ENCODE measurements around the gene TMEM51. TPM values are rescaled to one million over a fixed set of nuclear protein-coding genes. Genes with fewer than 3 reads are reported as not detected.

The TMEM51 gene
- total and polyA plus RNA-seq, 9 of the 15 experiments (the other 6 are each of a cell fraction or from before 2014, with no cell fraction given), result 0.06 to 1.4 (median 0.58) TPM

DNA sequence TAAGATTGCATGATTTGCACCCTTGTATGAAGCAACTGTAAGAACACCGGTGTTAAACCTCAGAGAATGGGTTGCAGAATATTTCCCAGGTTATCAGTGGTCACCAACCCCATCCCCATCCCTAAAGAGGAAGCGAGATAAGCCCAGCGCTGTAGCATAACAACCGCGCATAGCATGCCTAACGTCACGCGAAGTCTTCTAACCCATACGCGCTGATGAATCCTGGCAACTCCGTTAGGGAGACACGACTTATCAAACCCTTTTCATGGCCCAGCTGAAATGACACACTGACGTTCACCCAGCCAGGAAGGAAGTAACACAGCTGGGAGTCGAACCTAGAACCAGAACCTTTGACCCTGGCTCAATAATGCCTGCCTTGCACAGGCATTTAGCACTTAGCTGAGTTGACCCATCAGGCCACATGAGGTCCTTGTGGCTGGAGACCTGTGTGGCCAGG, 24.2 kb downstream of the TMEM51 start (continued):
- no peak for TF ChIP-seq ARID4B (CRISPR knock-in tag; IDR thresholded peaks at IDR 0.05)
- peak; percentile 59 for TF ChIP-seq CBFA2T2 (conservative IDR thresholded peaks at IDR 0.05)
- TF ChIP-seq MTA1 (IDR thresholded peaks at IDR 0.05; ENCODE audit: borderline replicate concordance), result no peak
- TF ChIP-seq SOX6 (IDR thresholded peaks at IDR 0.05), result peak; percentile 60; the same call in 1 of the 2 replicates
- no peak for TF ChIP-seq GABPB1 (CRISPR knock-in tag; IDR thresholded peaks at IDR 0.05)
- TF ChIP-seq MCM2 (IDR thresholded peaks at IDR 0.05; ENCODE audit: low read depth), result no peak
- TF ChIP-seq SUPT5H (IDR thresholded peaks at IDR 0.05), result no peak
- no peak for TF ChIP-seq THAP7 (CRISPR knock-in tag; IDR thresholded peaks at IDR 0.05)
- no peak for TF ChIP-seq ZBTB1 (CRISPR knock-in tag; IDR thresholded peaks at IDR 0.05; ENCODE audit: borderline replicate concordance, low read depth)
- no peak for TF ChIP-seq ZNF584 (CRISPR knock-in tag; IDR thresholded peaks at IDR 0.05; ENCODE audit: low read depth)
- no peak for TF ChIP-seq RBFOX2 (IDR thresholded peaks at IDR 0.05; ENCODE audit: low read depth, low read length)
- no peak for TF ChIP-seq FOXJ2 (tag; IDR thresholded peaks at IDR 0.05)
- TF ChIP-seq ZNF282 (CRISPR knock-in tag; IDR thresholded peaks at IDR 0.05), result no peak
- TF ChIP-seq NR1H2 (CRISPR knock-in tag; IDR thresholded peaks at IDR 0.05), result no peak
- no peak for TF ChIP-seq EP400 (IDR thresholded peaks at IDR 0.05)
- no peak for TF ChIP-seq ZNF695 (CRISPR knock-in tag; IDR thresholded peaks at IDR 0.05)
- TF ChIP-seq FOSL1 (tag; conservative IDR thresholded peaks at IDR 0.05), result 0 out of 2 replicates have a peak, but pooled peaks have one; percentile 25
- TF ChIP-seq SIN3A (IDR thresholded peaks at IDR 0.05; ENCODE audit: borderline replicate concordance in 2 of 2, control insufficient read depth in 1 of 2, low read depth in 2 of 2, low read length in 2 of 2), result no peak
- no peak for TF ChIP-seq RFX7 (CRISPR knock-in tag; IDR thresholded peaks at IDR 0.05)
- TF ChIP-seq ZNF175 (CRISPR knock-in tag; IDR thresholded peaks at IDR 0.05; ENCODE audit: low read depth), result peak; percentile 72; the same call in 1 of the 2 replicates
- no peak for TF ChIP-seq ZBTB8A (IDR thresholded peaks at IDR 0.05; ENCODE audit: partially characterized antibody)
- no peak for TF ChIP-seq RBM39 (optimal IDR thresholded peaks at IDR 0.05; ENCODE audit: low read depth, low read length)
- TF ChIP-seq TSC22D4 (tag; IDR thresholded peaks at IDR 0.05), result no peak
- TF ChIP-seq NR2C2 (CRISPR knock-in tag; IDR thresholded peaks at IDR 0.05), result 0 out of 2 replicates have a peak, but pooled peaks have one; percentile 17
- TF ChIP-seq NR2C2 (tag; IDR thresholded peaks at IDR 0.05), result peak; percentile 68
- no peak for TF ChIP-seq CCNT2 (IDR thresholded peaks at IDR 0.05; ENCODE audit: borderline replicate concordance, extremely low read depth, insufficient read length, low read depth, low read length)
- no peak for TF ChIP-seq HDAC2 (IDR thresholded peaks at IDR 0.05)
